Progenitor cell of endocrine pancreas (in vitro differentiated cells): ENCODE results near the gene NCOA7. TPM values are rescaled to one million over a fixed set of nuclear protein-coding genes. Genes with fewer than 3 reads are reported as not detected.

ENCODE experiments used
- DNase-seq: peaks from one replicate; pipeline ENCODE4 v3.0.0; 2021; ENCODE audit warnings: low spot score; ENCODE audit not compliant: unreplicated experiment
- H3K27ac Mint-ChIP-seq: 2 replicates; pipeline ENCODE4 v1.8.0; 2021; ENCODE audit warnings: mild to moderate bottlenecking, moderate library complexity, mixed read lengths
- H3K27me3 Mint-ChIP-seq: 2 replicates; pipeline ENCODE4 v1.8.0; 2021; ENCODE audit warnings: mixed read lengths
- H3K36me3 Mint-ChIP-seq: 2 replicates; pipeline ENCODE4 v1.8.0; 2022; ENCODE audit warnings: mixed read lengths; ENCODE audit not compliant: insufficient read depth
- H3K4me1 Mint-ChIP-seq: 2 replicates; pipeline ENCODE4 v1.8.0; 2021; ENCODE audit warnings: low read depth, mixed read lengths
- H3K4me3 Mint-ChIP-seq: 2 replicates; pipeline ENCODE4 v1.8.0; 2021; ENCODE audit warnings: low read depth, mild to moderate bottlenecking, moderate library complexity, mixed read lengths
- H3K9me3 Mint-ChIP-seq: 2 replicates; pipeline ENCODE4 v1.8.0; 2021; ENCODE audit warnings: low read depth, mixed read lengths
- total RNA-seq: library from RNA; stranded (reverse); gene quantifications from 2 replicates; pipeline ENCODE4 v1.2.1, GENCODE V29; 2021
- TF ChIP-seq, protein P1 (sequence below): fragments of 200-600 bp; sonication (generic); IDR thresholded peaks from one replicate; pipeline ENCODE4 v1.5.0; 2021; ENCODE audit warnings: antibody characterized with exemption, mild to moderate bottlenecking; ENCODE audit not compliant: unreplicated experiment

The NCOA7 gene
- total RNA-seq, 1 donor from 2014 or later, result 18.0 TPM

DNA sequence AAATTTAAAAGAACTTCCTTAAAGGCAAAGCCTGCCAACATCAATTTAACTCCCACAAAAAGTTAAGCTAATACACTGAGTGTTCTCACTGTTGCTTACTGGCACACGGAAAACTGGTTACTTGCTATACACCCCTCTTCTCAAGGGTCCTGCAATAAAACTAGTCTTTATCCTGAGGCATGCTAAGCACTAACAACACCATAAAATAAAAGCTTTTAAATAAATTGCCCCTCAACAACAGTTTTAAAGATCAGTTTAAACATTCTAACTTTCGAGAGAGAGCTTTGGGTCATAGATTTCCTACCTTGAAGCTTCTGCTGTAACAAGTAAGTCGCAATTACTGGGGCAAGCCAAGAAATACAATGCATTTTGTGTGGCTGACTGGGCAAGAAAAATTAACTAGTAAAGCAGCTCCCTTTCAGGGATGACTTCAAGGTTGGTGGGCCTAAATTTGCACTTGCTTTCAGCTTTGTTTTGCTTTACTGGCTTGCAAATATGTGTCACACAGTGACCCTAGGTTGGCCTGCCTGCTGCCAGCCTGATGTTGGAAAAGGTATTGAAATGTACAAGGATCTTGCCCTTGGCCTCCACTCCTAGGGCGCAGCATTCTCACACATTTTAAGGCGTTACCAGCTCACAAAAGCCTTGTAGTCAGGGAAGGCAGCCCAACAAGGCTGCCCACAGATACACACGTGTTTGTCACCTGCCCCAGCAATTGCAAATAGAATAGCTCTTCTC lies 45.3 kb upstream of the NCOA7 start:
- Mint-ChIP-seq H3K27ac (no peak overlapping the region), H3K27me3 (peaks cover 62% of the 10 kb centered on the region), H3K4me3 (no peak overlapping the region)

DNA sequence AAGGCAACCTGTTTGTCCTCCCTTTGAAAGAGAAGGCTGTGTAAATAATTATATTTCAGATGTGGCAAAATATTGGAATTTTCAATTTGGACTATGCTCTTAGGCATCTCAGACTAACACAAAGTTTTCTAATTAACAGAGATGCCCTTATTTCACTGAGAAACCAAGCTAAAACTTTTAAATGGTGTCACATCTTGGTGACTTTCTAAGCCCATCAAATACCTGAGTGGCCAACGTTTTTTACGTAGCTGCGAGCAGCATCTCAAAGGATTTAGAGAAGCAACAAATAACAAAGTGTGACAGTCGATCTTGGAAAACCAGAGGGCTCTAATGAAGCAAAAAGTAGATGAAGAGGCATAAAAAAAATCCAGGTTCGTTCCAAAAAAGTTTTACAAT lies 44.7 kb upstream of the NCOA7 start:
- H3K4me3 Mint-ChIP-seq, result peak overlapping the region; percentile 76
- TF ChIP-seq, protein P1, sequence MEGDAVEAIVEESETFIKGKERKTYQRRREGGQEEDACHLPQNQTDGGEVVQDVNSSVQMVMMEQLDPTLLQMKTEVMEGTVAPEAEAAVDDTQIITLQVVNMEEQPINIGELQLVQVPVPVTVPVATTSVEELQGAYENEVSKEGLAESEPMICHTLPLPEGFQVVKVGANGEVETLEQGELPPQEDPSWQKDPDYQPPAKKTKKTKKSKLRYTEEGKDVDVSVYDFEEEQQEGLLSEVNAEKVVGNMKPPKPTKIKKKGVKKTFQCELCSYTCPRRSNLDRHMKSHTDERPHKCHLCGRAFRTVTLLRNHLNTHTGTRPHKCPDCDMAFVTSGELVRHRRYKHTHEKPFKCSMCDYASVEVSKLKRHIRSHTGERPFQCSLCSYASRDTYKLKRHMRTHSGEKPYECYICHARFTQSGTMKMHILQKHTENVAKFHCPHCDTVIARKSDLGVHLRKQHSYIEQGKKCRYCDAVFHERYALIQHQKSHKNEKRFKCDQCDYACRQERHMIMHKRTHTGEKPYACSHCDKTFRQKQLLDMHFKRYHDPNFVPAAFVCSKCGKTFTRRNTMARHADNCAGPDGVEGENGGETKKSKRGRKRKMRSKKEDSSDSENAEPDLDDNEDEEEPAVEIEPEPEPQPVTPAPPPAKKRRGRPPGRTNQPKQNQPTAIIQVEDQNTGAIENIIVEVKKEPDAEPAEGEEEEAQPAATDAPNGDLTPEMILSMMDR, result no peak
- H3K36me3 Mint-ChIP-seq, result no peaks in the 10 kb centered on the region
- no peak overlapping the region for H3K27ac Mint-ChIP-seq
- no peak for DNase-seq
- H3K27me3 Mint-ChIP-seq, result peaks cover 66% of the 10 kb centered on the region
- no peaks in the 10 kb centered on the region for H3K9me3 Mint-ChIP-seq
- H3K4me1 Mint-ChIP-seq, result peaks cover 20% of the 10 kb centered on the region

More for the DNA sequence above, 45.3 kb upstream of the NCOA7 start:
- Mint-ChIP-seq H3K36me3 (no peaks in the 10 kb centered on the region), H3K4me1 (peaks cover 17% of the 10 kb centered on the region), H3K9me3 (no peaks in the 10 kb centered on the region)
- no peak for DNase-seq
- TF ChIP-seq, protein P1, result no peak

DNA sequence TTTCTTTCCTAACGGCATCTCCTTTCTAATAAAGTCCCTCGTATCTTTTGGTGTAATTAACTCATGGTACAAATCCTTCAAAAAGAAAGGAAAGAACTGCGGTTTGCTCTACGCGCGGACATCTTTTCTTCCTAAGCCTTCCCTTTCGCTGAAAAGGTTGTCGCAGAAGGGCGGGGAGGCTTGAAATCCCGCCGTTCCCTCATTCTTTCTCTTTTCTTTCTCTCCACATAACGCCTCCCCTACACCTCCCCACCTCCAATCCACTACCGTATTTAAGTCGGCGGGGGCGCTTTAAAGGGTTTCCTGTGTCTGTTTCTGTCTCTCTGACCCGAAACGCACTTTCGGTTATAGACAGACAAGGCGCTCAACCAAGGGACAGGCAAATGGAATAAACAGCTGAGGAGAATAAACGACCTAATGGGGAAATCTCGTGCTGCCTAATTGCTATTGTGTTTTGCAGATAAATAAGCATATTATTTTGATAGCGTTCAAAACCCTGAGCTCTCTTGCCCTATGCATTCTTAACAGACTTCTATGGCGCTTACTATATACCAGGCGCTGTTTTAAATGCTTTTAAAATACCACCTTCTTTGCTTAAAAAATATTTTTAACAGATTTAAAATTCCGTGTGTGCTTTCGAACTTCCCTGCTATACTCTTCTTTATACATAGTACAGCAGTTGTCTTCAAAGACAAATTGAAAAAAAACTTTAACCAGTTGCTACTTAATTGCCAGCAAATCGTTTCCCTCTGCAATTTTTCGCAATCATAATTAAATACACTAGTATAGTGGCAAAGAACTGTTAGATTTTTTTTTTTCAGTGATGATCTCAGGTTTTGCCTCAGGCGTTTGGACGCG lies 43.8 kb upstream of the NCOA7 start:
- peaks cover 20% of the 10 kb centered on the region for H3K4me1 Mint-ChIP-seq
- no peaks in the 10 kb centered on the region for H3K9me3 Mint-ChIP-seq
- DNase-seq, result no peak
- H3K27me3 Mint-ChIP-seq, result peaks cover 73% of the 10 kb centered on the region
- H3K36me3 Mint-ChIP-seq, result no peaks in the 10 kb centered on the region
- H3K27ac Mint-ChIP-seq, result peak overlapping the region; percentile 39
- peak overlapping the region; percentile 76 for H3K4me3 Mint-ChIP-seq
- TF ChIP-seq, protein P1, result no peak

DNA sequence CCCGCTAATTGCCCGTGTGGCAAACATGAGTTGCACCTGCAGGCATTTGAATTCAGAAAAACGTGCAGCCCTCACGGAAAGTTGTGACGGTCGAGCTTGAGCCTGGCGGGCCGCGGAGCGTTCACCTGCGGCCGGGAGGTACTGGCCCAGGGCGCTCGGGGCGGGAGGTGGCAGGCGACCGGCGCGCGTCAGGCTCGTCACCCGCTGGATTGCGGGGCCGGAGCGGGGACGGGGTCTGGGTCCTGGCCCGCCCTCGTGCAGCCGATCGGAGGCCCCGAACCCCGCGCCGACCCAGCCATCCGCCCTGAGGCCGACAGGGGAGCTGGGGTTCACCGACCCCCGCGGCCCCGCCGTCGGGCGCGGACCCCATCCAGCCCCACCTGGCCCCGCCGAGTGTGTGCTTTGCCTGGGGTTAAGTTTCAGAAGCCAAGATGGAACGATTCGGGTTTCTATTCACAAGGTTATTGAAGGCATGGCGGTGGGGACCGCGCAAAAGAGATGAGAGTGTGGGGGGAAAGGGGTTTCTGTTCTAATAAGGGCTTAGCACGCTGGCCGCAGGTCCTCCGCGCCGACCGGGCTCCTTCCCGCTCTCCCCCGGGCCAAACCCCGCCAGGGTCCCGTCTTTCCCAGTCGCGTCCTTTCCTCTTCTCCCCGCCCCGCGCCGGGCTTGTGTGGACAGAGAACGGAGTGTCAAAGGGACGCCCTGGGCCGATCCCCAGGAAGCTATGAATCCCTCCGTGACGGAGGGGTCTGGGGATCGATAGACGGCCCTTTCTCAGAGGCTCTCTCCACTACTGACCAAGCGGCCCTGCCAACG lies 43.0 kb upstream of the NCOA7 start:
- Mint-ChIP-seq H3K27ac (peak overlapping the region; percentile 80), H3K4me3 (peak overlapping the region; percentile 76)
- TF ChIP-seq, protein P1, result no peak

More for the DNA sequence above, 43.0 kb upstream of the NCOA7 start:
- no peaks in the 10 kb centered on the region for H3K36me3 Mint-ChIP-seq
- peaks cover 77% of the 10 kb centered on the region for H3K27me3 Mint-ChIP-seq
- H3K9me3 Mint-ChIP-seq, result no peaks in the 10 kb centered on the region
- H3K4me1 Mint-ChIP-seq, result peaks cover 16% of the 10 kb centered on the region
- DNase-seq, result peak; percentile 39
